GM12873 (cell line): ENCODE data around the gene SCAPER.

ENCODE experiments used
- TF ChIP-seq, protein P1 (sequence below): IDR thresholded peaks from 2 replicates; pipeline ENCODE4 v1.5.1; 2012; ENCODE audit warnings: low read depth, mild to moderate bottlenecking, moderate library complexity, low read length, control low read depth; ENCODE audit not compliant: insufficient read depth; ENCODE audit errors: missing control alignments

The SCAPER gene

DNA sequence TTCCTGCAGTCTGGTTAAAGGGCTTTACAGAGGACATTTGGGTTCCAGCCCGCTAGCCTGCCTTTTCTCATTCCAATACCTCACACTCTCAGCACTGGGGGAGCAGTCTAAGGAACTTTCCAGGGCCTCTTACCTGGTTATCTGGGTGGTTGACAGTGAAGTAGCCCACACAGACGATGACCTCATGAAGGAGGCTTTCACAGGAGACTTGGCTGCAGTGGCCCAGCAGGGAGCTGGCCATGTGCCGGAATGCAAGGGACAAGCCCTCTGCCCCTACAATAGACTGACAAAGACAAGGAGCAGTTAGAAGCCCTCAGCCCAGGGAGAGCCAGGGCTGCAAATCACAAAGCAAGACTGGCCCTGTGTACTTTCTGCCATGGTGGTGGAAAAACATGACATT is 529.1 kb downstream of the SCAPER start:
- TF ChIP-seq, protein P1, sequence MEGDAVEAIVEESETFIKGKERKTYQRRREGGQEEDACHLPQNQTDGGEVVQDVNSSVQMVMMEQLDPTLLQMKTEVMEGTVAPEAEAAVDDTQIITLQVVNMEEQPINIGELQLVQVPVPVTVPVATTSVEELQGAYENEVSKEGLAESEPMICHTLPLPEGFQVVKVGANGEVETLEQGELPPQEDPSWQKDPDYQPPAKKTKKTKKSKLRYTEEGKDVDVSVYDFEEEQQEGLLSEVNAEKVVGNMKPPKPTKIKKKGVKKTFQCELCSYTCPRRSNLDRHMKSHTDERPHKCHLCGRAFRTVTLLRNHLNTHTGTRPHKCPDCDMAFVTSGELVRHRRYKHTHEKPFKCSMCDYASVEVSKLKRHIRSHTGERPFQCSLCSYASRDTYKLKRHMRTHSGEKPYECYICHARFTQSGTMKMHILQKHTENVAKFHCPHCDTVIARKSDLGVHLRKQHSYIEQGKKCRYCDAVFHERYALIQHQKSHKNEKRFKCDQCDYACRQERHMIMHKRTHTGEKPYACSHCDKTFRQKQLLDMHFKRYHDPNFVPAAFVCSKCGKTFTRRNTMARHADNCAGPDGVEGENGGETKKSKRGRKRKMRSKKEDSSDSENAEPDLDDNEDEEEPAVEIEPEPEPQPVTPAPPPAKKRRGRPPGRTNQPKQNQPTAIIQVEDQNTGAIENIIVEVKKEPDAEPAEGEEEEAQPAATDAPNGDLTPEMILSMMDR: no peak

- TF ChIP-seq, protein P1: no peak
These were observed 537.0 kb downstream of the SCAPER start for GRCh38 chr15:76368122-76368621.

GRCh38 chr15:76366714-76367113 is 538.4 kb downstream of the SCAPER start:
- TF ChIP-seq, protein P1: no peak

GRCh38 chr15:76363251-76363650 is 541.9 kb downstream of the SCAPER start:
- TF ChIP-seq, protein P1: no peak

- TF ChIP-seq, protein P1: no peak
These were observed 544.7 kb downstream of the SCAPER start for GRCh38 chr15:76360416-76360815.

- TF ChIP-seq, protein P1: no peak
These were observed 546.0 kb downstream of the SCAPER start for GRCh38 chr15:76359152-76359551.

DNA sequence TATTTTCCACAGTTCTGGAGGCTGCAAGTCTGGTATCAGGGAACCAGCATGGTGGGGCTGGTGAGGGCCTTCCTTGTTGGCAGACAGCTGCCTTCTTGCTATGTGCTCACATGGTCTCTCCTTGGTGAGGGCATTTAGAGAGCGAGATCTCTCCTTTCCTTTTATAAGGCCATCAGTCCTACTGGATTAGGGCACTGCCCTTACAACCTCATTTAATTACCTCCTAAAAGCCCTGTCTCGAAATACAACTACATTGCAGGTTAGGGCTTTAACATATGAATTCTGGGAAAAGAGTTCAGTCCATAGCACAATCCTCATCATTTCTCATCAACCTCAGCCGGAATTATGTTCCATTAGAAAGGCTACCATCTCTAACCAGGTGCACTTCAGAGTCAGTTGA is 546.7 kb downstream of the SCAPER start:
- TF ChIP-seq, protein P1: no peak
